HUES64 (cell line): ENCODE results near the gene PHKB. TPM values are rescaled to one million over a fixed set of nuclear protein-coding genes. Genes with fewer than 3 reads are reported as not detected.
"Not testable (repeated sequence)": the region's sequence is repeated elsewhere in the genome, so short reads cannot be mapped to it uniquely, and the experiment has no call there.

Experiments
- H3K27ac ChIP-seq: 2 replicates; pipeline ENCODE4 v1.7.0; 2013; ENCODE audit warnings: low read depth, low read length, inconsistent platforms
- H3K27me3 ChIP-seq: 2 replicates; pipeline ENCODE4 v1.6.1; 2013; ENCODE audit warnings: mild to moderate bottlenecking, low read length; ENCODE audit not compliant: insufficient read depth
- H3K36me3 ChIP-seq: 2 replicates; pipeline ENCODE4 v1.6.1; 2013; ENCODE audit warnings: mild to moderate bottlenecking, low read length; ENCODE audit not compliant: insufficient read depth
- H3K4me1 ChIP-seq: 2 replicates; pipeline ENCODE4 v1.6.1; 2013; ENCODE audit warnings: mild to moderate bottlenecking, low read length, moderate library complexity; ENCODE audit not compliant: insufficient read depth
- H3K4me3 ChIP-seq: 2 replicates; pipeline ENCODE4 v1.5.1; 2013; ENCODE audit warnings: mild to moderate bottlenecking, low read length, moderate library complexity
- H3K9ac ChIP-seq: 2 replicates; pipeline ENCODE4 v1.6.1; 2013; ENCODE audit warnings: mild to moderate bottlenecking, low read depth, low read length
- H3K9me3 ChIP-seq: 2 replicates; pipeline ENCODE4 v1.6.1; 2013; ENCODE audit warnings: low read depth, low read length; ENCODE audit not compliant: insufficient read depth
- WGBS: fragments of 150-250, 120-280 bp; methylation state at CpG from one replicate; pipeline ENCODE4 v1.1.7; 2013; ENCODE audit warnings: missing lambda C conversion rate; 5-methylcytosine and 5-hydroxymethylcytosine counted together
- polyA plus RNA-seq, 2 experiments: library from polyadenylated mRNA; stranded (reverse); fragments of 50-300 nt; gene quantifications; one replicate each; pipeline ENCODE4 v1.2.3, GENCODE V29; 2013

The PHKB gene
- 27.9 TPM for polyA plus RNA-seq (2013, experiment 1 of 2)
- polyA plus RNA-seq (2013, experiment 2 of 2): 34.9 TPM

GRCh38 chr16:47460711-47461597 is at the start of gene PHKB, which contains the start of gene ITFG1:
PHKB (plus strand) TSS chr16:47461331; CDS start chr16:47461351, 20 bp downstream.
ITFG1 (minus strand) TSS chr16:47461063; CDS start chr16:47461045, 18 bp downstream.
- Histone ChIP-seq H3K36me3 (peaks cover 21% of the 10 kb centered on the region), H3K9ac (peak within 1 kb of the TSS; percentile 97), H3K9me3 (no peaks in the 10 kb centered on the region), H3K4me1 (peaks cover 37% of the 10 kb centered on the region), H3K27me3 (no peaks in the 10 kb centered on the region), H3K4me3 (peak within 1 kb of the TSS; percentile 96), H3K27ac (peak within 1 kb of the TSS; percentile 100)
- under 1% methylated on average over 82 of the region's 82 CpGs for WGBS

GRCh38 chr16:47413041-47413440 is 48.1 kb upstream of the PHKB start:
- Histone ChIP-seq H3K27me3 (no peaks in the 10 kb centered on the region), H3K9me3 (no peaks in the 10 kb centered on the region), H3K27ac (no peak overlapping the region), H3K36me3 (no peaks in the 10 kb centered on the region), H3K4me3 (no peak overlapping the region), H3K4me1 (no peaks in the 10 kb centered on the region), H3K9ac (no peak overlapping the region)
- WGBS: 95% methylated on average over 1 of the region's 1 CpG

- Histone ChIP-seq H3K27me3 (no peaks in the 10 kb centered on the region), H3K27ac (no peak overlapping the region), H3K9ac (no peak overlapping the region), H3K4me1 (no peaks in the 10 kb centered on the region), H3K9me3 (no peaks in the 10 kb centered on the region), H3K36me3 (no peaks in the 10 kb centered on the region), H3K4me3 (no peak overlapping the region)
- 88% methylated on average over 1 of the region's 1 CpG for WGBS
Observed at GRCh38 chr16:47416869-47417268, 44.3 kb upstream of the PHKB start.

- WGBS: 83% methylated on average over 13 of the region's 13 CpGs
- H3K27me3 ChIP-seq: no peaks in the 10 kb centered on the region
- no peak overlapping the region for H3K27ac ChIP-seq
- peaks cover 21% of the 10 kb centered on the region; the same call in 1 of the 2 replicates for H3K36me3 ChIP-seq
- H3K9me3 ChIP-seq: no peaks in the 10 kb centered on the region
- no peak overlapping the region for H3K4me3 ChIP-seq
- no peak overlapping the region for H3K9ac ChIP-seq
- H3K4me1 ChIP-seq: peaks cover 3% of the 10 kb centered on the region; the same call in 1 of the 2 replicates
Observed at GRCh38 chr16:47424846-47425245, 36.3 kb upstream of the PHKB start.

- Histone ChIP-seq H3K36me3 (peaks cover 21% of the 10 kb centered on the region; the same call in 1 of the 2 replicates), H3K4me3 (no peak overlapping the region), H3K9ac (no peak overlapping the region), H3K27me3 (no peaks in the 10 kb centered on the region), H3K9me3 (peaks cover 8% of the 10 kb centered on the region; the same call in 1 of the 2 replicates), H3K4me1 (peaks cover 3% of the 10 kb centered on the region; the same call in 1 of the 2 replicates), H3K27ac (no peak overlapping the region)
- 94% methylated on average over 1 of the region's 1 CpG for WGBS
Observed at GRCh38 chr16:47426806-47427205, 34.3 kb upstream of the PHKB start.

- H3K4me1 ChIP-seq: no peaks in the 10 kb centered on the region
- no peak overlapping the region for H3K9ac ChIP-seq
- no peaks in the 10 kb centered on the region for H3K27me3 ChIP-seq
- peaks cover 8% of the 10 kb centered on the region; the same call in 1 of the 2 replicates for H3K9me3 ChIP-seq
- 0 out of 2 replicates have a peak, but pooled peaks cover 15% of the 10 kb centered on the region for H3K36me3 ChIP-seq
- WGBS: 96% methylated on average over 3 of the region's 3 CpGs
- no peak overlapping the region for H3K27ac ChIP-seq
- no peak overlapping the region for H3K4me3 ChIP-seq
Observed at GRCh38 chr16:47431960-47432359, 29.2 kb upstream of the PHKB start.

GRCh38 chr16:47434274-47434673 is 26.9 kb upstream of the PHKB start:
- not testable (repeated sequence) for H3K4me3 ChIP-seq, H3K9ac ChIP-seq, H3K27ac ChIP-seq, H3K36me3 ChIP-seq, H3K4me1 ChIP-seq, H3K27me3 ChIP-seq
- 94% methylated on average over 2 of the region's 2 CpGs for WGBS
- peaks cover 12% of the 10 kb centered on the region; the same call in 1 of the 2 replicates for H3K9me3 ChIP-seq

GRCh38 chr16:47440066-47440465 is 21.1 kb upstream of the PHKB start:
- H3K27ac ChIP-seq, H3K4me3 ChIP-seq, H3K27me3 ChIP-seq, H3K36me3 ChIP-seq, H3K9ac ChIP-seq, H3K9me3 ChIP-seq, H3K4me1 ChIP-seq: not testable (repeated sequence)
- WGBS: 91% methylated on average over 3 of the region's 3 CpGs

GRCh38 chr16:47442884-47443283 is 18.2 kb upstream of the PHKB start:
- not testable (repeated sequence) for H3K27ac ChIP-seq, H3K4me1 ChIP-seq, H3K9me3 ChIP-seq, H3K36me3 ChIP-seq, H3K4me3 ChIP-seq, H3K9ac ChIP-seq, H3K27me3 ChIP-seq

- no peak overlapping the region for H3K9ac ChIP-seq
- peaks cover 29% of the 10 kb centered on the region for H3K36me3 ChIP-seq
- no peak overlapping the region for H3K27ac ChIP-seq
- no peaks in the 10 kb centered on the region for H3K4me1 ChIP-seq
- no peaks in the 10 kb centered on the region for H3K9me3 ChIP-seq
- no peaks in the 10 kb centered on the region for H3K27me3 ChIP-seq
- H3K4me3 ChIP-seq: no peak overlapping the region
- WGBS: 99% methylated on average over 3 of the region's 3 CpGs
Observed at GRCh38 chr16:47446431-47446830, 14.7 kb upstream of the PHKB start.

GRCh38 chr16:47448830-47449575 is 12.1 kb upstream of the PHKB start:
- H3K9ac ChIP-seq: no peak overlapping the region
- H3K27me3 ChIP-seq: no peaks in the 10 kb centered on the region
- H3K27ac ChIP-seq: no peak overlapping the region
- no peaks in the 10 kb centered on the region for H3K9me3 ChIP-seq
- 100% methylated on average over 2 of the region's 3 CpGs for WGBS
- no peak overlapping the region for H3K4me3 ChIP-seq
- H3K36me3 ChIP-seq: peaks cover 54% of the 10 kb centered on the region
- H3K4me1 ChIP-seq: no peaks in the 10 kb centered on the region
